DMS79 treated with DMSO at 0.1 percent for 48 hours (cell line): Measurements from ENCODE around the gene TMEM141.

Source experiments
- DNase-seq: peaks from one replicate; lab custom pipeline; 2025; lab: John Stamatoyannopoulos, UW

Gene TMEM141

DNA sequence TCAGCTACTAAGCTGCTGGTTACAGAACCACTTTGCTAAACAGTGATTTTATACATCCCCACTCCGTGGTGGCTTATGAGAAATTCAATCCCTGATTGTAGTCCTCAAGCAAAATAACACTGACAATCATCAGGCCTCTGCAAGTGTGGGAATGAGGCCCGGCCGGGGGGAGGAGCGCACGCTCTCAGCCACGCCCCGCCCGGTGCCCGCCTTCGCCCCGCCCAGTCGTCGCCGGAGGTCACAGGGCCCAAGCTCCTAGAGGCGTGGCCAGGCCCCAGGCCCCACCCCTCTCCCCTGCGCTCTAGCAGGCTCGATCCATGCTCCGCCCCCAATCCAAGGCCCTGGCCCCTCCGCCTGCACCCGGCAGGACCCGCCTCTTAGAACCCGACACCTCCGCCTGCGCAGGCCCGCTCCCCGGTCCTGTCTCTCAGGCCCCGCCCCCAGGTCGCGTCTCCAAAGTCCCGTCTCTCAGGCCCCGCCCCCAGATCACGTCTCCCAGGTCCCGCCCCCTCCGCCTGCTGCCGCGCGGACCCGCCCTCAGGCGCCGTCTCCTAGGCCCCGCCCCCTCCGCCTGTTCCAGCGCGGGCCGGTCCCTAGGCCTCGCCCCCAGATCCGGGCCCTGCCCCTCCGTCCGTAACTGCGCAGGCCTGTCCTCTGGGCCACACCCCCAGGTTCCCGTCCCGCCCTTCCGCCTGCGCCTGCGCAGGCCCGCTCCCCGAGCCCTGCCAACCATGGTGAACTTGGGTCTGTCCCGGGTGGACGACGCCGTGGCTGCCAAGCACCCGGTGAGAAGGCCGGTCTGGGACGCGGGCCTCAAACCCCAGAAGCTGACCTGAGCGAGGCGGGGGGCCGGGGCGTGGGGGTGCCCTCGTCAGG is at the start of gene TMEM141:
Gene TMEM141 (plus strand): TSS at position 705 of the 876 bp plus-strand sequence. CDS start 27 bp downstream, at position 732.
- peak; percentile 99 for DNase-seq

DNA sequence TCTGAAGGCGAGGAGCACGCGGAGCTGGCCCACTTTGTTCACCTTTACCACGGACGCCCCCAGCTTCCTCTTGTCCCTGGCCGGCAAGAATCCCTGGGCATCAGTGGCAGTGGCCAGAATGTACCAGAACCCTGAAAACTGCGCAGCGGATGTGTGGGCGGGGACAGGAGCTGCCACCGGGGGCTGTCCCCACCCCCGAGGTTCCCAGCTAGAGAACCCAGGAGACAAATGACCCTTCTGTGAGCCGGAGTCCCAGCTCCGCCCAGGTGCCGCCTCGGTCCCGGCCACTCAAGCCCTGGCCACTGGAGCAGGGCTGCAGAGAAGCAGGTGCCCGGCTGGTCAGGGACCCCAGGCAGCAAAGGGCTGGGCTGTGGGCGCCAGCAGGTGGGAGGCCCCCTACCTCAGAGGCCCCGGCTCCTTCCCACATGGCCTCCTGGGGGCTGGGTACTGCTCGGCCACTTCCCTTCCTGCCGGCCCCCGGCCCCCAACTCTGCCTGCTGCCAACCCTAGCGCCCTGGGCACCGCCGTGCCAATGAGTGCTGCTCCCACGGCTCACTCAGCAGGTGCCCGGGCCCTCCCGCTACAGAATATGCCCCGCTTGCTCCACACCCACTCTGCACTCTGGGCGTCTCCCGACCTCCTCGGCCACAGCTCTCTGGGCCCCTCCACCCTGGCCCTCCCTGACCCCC is 49.1 kb upstream of the TMEM141 start:
- DNase-seq: no peak

DNA sequence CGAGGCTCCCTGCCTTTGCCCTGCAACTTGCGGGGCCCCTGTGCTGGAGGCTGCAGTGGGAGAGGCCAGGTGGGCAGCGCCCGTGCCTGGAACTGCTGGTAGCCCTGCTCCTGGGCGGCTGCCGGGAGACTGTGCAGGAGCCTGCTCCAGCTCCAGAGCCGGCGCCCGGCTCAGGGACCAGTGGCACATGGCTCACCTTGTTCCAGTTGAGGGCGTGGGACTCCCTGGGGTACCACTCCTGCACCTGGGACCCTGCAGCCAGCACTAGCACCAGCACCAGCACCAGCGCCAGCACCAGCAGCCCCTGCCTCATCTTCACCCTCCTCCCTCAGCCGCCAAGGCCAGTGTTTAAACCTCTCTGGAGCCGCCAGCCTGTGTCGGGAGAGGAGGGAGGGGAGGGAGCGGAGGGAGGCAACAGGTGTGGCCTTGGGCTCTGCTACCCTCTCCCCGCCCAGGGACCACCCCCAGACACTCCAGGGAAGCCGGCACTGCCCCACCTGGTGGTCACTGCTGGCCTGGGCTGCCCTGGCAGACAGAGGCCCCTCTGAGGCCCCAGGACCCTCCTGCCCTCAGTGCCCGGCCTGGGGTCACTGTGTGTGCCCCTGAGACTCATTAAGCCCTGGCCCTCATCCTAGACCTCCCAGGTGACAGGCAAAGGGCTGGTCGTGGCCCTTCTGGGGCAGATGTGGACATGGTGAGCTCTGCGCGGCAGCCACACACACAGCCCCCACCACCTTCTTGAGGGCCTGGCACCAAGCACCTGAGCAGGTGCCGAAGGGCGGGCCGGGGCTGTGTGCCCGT is 48.4 kb upstream of the TMEM141 start, which contains the start of gene LCN10:
Gene LCN10 (minus strand): TSS at position 350 of the 801 bp plus-strand sequence. CDS start 37 bp downstream, at position 313.
- DNase-seq: peak; percentile 42

DNA sequence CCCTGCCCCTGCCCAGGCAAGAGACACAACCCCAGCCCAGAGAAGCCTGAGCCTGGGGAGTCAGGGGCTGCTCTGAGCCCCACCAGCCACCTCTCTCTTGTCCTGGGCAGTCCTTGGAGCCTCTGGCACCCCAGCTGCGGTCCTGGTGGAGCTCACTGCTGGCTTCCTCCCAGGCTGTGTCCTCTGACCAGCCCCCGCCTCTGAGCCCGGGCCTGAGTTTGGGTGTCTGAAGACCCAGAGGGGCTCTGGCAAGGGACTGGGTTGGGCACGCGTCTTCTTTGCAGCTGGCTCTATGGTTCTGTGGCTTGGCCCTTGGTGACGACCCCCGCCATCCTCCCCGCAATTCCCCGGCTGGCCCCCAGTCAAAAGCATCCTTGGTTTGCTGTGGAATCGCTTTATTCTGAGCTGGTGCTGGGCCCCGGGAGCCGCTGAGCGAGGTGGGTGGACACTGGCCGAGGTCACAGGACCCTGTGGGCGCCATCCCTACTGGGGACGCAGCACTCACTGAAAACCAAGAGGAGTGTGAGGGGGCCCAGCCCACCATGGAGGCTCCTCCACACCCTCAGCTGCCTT is 47.4 kb upstream of the TMEM141 start:
- no peak for DNase-seq

DNA sequence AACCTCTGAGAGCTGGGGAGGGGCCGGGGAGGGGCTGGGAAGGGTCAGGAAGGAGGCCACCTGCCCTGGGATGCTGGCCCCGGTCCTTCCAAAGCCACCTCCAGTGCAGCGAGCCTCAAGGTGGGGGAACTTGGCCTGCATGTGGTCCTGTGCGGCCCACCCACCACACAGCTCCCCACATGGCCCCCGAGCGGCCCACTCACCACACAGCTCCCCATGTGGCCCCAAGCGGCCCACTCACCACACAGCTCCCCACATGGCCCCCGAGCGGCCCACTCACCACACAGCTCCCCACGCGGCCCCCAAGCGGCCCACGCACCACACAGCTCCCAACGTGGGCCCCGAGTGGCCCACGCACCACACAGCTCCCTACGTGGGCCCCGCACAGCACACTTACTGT is 46.4 kb upstream of the TMEM141 start:
- no peak for DNase-seq

DNA sequence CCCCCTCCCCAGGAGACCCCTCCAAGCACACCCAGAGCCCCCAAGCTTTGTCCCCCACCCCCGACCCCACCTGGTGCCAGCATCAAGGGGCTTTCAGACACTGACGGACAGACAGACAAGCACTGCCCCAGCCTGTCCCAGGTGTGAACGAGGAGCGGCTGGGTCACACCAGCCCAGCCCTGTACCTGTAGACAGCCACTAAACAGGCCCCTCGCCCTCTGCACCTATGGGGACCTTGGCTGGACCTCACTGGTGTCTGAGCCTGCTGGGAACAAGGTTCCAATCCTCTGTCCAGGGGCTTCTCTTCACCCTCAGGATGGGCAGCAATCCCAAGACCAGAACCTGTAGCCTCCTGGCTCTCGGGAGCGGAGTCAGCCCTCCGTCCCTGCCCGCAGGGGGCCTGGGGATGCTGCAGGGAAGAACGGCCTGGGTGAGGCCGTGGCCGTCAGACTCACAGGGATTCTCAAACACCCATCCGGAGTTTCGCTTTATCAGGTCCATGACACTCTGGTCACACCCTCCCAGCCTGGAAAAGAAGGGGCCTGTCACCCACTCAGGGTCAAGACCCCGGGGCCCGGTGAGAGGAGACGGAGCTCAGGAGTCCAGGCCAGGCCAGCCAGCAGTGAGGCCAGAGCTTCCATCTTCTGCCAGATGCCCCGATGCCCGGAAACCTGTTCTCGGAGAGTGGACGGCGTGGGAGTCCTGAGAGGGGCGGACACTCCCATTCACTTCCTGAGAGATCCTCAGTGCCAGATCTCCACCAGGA is 45.6 kb upstream of the TMEM141 start:
- DNase-seq: no peak

DNA sequence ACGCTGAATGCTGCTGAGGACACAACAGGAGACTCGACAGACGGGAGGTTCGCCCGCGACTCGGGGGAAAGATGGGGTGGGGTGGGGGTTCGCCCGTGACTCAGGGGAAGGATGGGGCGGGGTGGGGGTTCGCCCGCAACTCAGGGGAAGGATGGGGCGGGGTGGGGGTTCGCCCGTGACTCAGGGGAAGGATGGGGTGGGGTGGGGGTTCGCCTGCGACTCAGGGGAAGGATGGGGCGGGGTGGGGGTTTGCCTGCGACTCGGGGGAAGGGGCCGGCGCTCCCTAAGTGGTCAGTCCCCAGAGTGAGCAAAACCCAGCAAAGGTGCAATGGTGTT is 45.0 kb upstream of the TMEM141 start:
- no peak for DNase-seq

DNA sequence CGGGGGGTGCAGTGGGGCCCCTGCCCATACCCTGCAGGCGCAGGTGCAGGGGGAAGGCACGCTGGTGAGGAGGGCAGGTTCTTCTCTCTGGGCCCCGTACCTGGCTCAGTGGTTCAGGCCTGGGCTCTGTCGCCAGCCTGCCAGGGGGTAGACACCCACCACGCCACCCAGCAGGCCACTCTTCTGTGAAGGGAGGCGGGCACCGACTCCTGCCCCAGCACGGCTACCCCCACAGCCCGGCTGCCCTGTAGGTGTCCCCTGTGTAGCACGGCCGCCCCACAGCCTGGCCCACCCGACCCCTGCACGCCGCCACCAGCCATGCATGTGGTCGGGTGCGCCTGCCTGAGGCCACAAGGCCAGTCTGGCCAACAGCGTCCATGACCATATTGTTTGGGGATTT is 44.5 kb upstream of the TMEM141 start:
- no peak for DNase-seq

DNA sequence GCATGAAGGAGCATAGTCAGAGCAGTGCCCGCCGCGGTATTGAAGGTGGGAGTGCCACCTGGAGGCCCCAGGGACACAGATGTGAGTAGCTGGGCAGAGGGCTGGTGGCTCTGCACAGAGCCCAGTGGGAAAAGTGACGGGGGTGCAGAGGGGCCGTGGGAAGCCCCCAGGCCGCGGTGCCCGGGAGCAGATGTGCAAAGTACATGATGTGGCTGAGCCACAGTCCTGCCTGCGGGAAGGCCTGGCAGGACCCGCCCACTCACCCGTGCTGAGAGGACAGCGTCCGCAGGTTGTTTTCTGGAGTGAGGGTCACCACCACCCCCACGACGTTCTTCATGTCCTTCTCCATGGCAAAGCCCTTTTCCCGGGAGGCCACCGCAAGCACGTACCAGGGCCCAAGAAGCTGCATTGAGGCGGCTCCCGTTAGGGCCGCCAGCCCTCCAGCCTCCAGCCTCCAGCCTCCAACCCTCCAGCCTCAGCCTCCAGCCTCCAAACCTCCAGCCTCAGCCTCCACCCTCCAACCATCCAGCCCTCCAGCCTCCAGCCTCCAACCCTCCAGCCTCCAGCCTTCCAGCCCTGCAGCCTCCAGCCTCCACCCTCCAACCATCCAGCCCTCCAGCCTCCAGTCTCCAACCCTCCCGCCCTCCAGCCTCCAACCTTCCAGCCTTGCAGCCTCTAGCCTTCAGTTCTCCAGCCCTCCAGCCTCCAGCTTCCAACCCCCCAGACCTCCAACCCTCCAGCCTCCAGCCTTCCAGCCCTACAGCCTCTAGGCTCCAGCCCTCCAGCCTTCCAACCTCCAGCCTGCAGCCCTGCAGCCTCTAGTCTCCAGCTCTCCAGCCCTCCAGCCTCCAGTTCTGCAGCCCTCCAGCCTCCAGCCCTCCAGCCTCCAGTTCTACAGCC is 43.7 kb upstream of the TMEM141 start:
- DNase-seq: no peak

DNA sequence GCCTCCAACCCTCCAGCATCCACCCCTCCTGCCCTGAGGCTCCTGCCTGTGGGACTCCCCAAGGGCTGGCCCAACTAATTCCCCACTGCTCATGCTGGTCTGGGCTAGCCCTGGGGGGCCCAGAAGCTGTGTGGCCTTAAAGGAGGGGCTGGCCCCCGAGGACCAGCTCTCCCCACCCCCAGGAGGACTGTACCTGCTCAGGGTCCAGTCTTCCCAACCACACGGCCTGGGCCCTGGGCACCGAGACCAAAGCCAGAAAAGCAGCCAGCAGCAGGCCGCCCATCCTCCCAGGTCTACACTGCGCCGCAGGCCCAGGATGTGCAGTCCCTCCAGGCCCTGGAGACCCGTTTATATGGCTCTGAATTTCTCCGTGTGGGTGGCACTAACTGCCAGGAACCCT is 42.9 kb upstream of the TMEM141 start, which contains the start of gene LCN6:
Gene LCN6 (minus strand): TSS at position 325 of the 400 bp plus-strand sequence. CDS start 42 bp downstream, at position 283.
- DNase-seq: no peak

DNA sequence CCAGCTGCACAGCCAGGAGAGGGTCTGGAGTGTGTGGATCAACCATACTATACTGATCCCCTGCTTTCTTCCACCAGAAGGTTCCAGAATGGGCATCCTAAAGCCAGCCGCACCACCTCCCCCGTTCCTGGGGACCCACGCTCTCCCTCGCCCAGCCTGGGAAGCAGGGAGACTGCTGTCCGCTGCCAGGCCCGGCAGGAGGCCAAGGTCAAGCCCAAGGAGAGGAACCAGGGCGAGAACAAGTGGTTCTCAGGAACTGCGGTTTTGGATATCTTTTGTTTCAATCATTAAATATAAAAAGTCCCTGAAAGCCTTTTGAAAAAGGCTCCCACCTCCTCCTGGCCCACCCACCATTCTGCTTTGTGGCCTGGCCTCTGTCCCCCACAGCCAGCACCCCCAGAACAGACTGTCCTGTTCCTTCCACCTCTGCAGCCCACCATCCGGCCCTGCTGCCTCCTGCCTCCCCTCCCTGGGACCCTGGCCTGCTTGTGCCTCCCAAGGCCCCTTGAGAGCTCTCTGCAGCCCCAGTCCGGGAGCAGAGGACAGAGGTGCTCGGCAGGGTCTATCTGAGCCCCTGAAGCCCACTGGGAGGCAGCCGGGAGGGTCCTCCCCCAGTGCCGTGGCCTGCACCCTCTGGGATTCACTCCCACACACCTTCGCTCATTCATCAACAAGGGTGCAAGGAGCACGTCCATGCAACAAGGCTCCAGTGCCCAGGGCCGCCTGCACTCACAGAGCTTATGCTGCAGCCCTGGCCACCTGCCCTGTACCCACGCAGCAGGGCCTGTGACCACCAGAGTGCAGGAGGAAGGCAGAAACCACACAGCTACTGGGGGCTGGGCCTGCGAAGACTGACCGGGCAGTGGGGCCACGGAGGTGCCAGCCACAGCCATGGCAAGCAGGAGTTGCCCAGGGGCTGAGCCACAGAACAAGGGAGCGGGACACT is 42.2 kb upstream of the TMEM141 start:
- no peak for DNase-seq

DNA sequence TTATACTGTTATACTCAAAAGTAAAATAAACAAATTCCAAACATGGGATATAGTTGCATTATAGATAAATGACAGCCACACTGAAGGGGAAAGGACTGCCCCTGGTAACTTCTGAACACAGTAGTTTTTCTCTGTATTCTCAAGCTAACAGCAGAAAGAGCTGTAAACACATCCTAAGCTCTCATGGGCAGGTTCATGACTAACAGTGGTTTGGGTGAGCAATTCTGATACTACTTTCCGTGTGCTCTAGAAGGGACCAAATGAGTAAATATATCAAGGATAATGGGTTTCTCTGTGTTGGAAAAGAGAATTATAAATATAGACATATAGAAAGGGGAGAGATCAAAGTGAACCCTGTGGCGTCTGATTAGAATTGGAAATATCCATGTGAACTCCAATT is 40.6 kb upstream of the TMEM141 start:
- no peak for DNase-seq

DNA sequence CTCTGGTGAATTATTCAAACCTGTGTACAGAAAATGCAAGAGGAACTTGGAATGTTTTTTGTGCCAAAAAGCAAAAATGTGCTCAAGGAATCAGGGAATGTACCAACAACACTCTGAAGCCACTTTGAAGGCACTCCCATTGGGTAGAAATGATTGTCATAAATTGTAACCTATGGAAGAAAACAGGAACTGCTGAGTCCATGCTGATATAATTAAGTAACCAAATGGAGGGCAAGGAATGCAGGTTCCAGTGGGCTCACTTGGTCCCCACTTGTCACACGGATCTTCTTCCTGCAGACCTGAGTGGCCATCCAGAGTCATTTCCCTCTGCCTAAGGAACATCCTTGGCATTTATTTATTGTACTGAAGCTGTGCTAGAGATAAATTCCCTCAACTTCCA is 39.9 kb upstream of the TMEM141 start:
- no peak for DNase-seq

DNA sequence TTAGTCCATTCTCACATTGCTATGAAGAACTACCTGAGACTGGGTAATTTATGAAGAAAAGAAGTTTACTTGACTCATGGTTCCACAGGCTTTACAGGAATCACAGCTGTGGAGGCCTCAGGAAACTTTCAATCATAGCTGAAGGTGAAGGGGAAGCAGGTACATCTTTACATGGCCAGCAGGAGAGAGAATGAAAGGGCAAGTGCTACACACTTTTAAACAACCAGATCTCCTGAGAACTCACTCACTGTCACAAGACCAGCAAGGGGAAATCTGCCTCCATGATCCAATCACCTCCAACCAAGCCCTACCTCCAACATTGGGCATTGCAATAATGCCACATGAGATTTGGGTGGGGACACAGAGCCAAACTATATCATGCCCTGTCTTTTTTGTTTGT is 39.3 kb upstream of the TMEM141 start:
- DNase-seq: no peak

DNA sequence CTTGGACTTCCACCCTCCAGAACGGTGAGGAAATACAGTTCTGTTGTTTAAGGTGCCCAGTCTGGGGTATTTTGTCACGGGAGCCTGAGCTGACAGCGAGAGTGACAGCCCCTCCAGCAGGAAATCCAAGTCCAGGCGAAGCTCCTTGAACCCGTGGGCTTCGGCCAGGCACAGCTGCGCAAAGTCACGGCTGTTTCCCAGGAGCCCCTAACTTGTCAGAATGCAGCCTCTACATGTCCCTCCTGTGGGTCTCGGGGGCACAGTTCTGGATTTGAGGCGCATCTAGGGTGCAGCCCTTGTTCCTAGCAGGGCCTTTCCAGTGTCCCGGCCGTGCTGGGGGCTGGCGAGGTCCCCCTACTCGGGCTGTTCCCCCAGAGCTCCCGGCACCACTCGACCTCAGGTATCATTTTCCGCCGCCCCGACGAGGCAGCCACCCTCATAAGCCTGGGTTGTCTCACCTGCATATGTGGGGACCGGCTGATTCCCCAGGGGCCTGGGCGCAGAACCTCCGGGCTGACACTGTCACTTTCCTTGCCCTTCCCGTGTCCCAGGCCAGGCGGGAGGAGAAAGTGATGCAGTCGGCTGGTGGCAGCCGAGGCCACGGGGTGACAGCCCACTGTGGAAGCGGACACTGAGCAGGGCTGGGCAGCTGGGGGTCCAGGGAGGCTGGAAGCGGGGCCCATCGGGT is 37.6 kb upstream of the TMEM141 start:
- DNase-seq: no peak

DNA sequence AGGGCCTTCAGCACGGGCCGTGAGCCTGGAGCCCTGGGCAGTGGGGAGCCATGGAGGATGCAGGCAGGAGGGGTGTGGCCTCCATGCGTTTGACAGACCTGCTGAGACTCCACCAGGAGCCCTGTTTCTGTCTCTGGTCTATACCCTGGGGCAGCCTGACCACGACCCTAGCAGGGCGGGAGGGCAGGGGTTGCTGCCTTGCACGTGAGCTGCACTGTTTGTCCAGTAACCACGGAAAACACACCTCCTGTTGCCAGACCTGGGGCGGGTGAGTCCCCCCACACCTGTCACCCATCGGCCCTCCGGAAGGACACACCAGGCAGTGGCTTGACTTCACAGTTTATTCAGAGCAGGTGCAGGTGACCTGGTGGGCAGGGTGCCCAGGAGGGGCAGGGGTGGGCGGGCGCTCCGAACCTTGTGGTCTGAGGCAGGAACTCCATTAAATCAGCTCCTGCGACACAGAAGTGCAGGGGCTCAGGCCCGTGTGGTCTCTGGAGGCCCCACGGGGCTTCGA is 37.0 kb upstream of the TMEM141 start:
- DNase-seq: peak; percentile 9

DNA sequence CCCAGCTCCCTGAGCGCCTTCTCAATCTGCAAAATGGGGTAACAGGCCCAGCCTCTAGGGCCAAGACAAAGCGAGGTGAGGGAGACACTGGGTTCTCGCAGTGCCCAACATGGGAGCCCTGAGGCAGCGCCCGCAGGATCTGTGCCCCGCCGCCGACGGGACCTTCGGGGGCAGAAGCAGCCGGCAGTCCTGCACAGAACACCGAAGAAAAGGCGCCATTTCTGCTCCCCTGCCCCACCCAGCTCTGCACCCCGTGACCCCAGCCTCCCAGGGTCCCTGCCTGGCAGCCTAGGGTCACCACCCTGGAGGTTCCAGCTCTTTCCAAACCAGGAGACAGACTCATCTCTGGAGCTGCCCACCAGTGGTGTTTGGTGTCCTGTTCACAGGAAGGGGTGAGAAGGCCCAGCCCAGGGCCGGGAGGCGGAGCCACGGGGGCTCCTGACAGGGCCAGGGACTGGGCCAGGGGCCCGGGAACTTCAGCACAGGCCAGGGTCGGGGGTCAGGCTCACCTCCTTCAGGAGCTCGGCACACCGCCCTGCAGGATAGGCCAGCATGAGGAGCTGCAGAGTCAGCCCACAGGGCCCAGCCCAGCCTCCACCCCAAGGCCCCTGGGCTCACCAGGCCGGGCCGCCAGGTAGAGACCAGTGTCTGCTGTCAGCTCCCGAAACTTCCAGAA is 36.4 kb upstream of the TMEM141 start:
- DNase-seq: no peak
